Transverse colon (tissue), 4 donors: ENCODE data around the gene RASGRP2.

Experiments used
- POLR2A ChIP-seq: fragments of 450-650 bp; IDR thresholded peaks from one replicate; pipeline ENCODE4 v1.6.1; 2016; ENCODE audit warnings: antibody characterized with exemption, mild to moderate bottlenecking, moderate library complexity
- POLR2AphosphoS5 ChIP-seq, 3 donors: sonication (generic); formaldehyde crosslinking; IDR thresholded peaks; one replicate each; pipeline ENCODE4 v1.6.1; 2016; ENCODE audit warnings: antibody characterized with exemption in 3 of 3
- TF ChIP-seq, protein P1 (sequence below), 5 experiments: fragments of 200-600 bp in 3 of 5; fragments of 450-650 bp in 2 of 5; sonication (generic) in 3 of 5; IDR thresholded peaks; 1 replicate in 2 of 5; 2 replicates in 3 of 5; pipeline ENCODE4 v1.5.1; 2016 to 2017; ENCODE audit warnings: antibody characterized with exemption in 5 of 5, inconsistent platforms in 3 of 5, mild to moderate bottlenecking in 2 of 5, moderate library complexity in 1 of 5

DNA sequence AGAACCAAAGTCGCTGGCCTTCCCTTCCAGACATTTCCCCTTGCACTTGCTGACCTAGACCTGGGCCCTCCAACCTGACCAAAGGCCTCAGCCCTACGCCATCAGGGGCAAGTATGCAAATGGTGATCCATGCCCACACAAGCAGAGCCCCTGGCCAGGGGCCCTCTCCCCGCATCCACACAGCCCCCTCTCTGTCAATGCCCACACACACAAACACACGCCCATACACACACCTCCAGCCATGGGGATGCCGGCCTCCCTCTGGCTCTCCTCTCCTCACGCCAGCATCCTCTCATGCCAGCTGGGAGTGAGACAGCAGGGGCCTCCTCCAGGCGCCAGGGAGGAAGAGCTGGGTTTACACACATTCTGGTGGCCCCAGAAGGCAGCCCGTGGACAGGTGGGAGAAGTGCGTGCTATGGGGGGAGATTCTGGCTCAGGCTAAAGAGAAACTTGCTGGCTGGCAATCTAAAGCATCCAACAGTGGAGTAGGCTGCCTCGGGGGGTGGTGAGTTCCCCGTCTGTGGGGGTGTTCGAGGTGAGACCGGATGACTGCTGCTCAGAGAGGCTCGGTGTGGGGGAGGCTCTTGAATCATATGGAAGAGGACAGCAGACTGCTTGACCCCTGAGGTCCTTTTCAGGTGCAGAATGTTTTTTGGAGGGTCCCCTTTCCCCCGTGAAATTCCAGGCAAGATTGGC lies 25.7 kb downstream of the RASGRP2 start:
- TF ChIP-seq, protein P1, sequence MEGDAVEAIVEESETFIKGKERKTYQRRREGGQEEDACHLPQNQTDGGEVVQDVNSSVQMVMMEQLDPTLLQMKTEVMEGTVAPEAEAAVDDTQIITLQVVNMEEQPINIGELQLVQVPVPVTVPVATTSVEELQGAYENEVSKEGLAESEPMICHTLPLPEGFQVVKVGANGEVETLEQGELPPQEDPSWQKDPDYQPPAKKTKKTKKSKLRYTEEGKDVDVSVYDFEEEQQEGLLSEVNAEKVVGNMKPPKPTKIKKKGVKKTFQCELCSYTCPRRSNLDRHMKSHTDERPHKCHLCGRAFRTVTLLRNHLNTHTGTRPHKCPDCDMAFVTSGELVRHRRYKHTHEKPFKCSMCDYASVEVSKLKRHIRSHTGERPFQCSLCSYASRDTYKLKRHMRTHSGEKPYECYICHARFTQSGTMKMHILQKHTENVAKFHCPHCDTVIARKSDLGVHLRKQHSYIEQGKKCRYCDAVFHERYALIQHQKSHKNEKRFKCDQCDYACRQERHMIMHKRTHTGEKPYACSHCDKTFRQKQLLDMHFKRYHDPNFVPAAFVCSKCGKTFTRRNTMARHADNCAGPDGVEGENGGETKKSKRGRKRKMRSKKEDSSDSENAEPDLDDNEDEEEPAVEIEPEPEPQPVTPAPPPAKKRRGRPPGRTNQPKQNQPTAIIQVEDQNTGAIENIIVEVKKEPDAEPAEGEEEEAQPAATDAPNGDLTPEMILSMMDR (IDR thresholded peaks at IDR 0.05), result no peak
- no peak for TF ChIP-seq POLR2AphosphoS5 (IDR thresholded peaks at IDR 0.05)
- TF ChIP-seq POLR2A, result no peak
